GM19397 (cell line): Measurements from ENCODE around the gene EPHB1.
"Not testable (repeated sequence)": the region's sequence is repeated elsewhere in the genome, so short reads cannot be mapped to it uniquely, and the experiment has no call there.

Source experiments
- ATAC-seq: cut with Tn5 transposase; IDR thresholded peaks from one replicate; pipeline ENCODE4 v1.9.1; 2021; ENCODE audit warnings: mild to moderate bottlenecking, moderate library complexity; ENCODE audit not compliant: unreplicated experiment

EPHB1 gene

DNA sequence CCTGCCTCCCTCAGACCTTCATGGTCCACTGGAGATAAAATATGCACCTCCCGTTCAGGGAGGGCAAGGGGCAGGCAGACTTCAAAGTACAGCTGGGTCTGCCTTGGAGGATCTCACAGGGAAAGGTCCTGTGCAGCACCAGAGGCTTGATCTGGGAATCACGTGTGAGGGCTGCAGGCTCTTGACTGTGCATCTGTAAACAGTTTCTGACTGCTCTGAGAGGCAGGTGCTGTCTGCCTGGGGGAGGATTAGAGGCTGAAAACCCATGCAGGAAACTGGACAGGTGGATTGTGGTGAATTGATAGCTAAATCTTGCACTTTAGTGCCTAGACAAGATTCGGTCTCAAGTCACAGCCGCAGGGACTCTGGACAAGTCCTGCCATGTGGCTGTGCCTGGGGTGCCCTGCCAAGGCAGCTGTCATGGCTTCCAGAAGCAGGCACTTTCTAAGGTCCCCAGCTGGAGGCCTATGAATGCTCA lies 239.3 kb downstream of the EPHB1 start:
- ATAC-seq = no peak

DNA sequence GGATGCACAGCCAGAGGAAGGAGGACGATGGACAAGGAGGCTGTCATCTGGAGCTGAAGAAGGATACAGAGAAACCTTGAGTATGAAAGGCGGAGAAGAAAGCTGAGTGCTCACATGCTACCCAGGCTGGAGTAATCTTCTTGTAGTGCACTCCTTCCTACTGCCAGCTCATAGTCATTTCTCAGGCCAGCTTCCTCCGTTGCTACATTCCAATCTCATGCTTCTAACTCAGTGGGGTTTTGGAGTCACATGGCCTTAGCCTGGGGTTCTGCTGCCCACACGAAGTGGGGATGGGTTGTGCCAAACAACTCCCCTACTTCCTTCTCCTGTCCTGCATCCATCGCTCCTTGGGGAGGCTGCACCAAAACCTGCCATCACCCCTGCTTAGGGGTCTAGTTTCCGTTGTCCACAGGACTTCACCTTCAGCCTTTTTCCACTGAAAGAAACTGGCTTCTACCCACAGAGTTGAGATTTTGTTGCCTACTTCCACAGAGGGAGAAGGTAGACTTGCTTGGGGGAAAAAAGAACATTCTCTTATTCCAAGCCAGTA lies 239.9 kb downstream of the EPHB1 start:
- no peak for ATAC-seq

DNA sequence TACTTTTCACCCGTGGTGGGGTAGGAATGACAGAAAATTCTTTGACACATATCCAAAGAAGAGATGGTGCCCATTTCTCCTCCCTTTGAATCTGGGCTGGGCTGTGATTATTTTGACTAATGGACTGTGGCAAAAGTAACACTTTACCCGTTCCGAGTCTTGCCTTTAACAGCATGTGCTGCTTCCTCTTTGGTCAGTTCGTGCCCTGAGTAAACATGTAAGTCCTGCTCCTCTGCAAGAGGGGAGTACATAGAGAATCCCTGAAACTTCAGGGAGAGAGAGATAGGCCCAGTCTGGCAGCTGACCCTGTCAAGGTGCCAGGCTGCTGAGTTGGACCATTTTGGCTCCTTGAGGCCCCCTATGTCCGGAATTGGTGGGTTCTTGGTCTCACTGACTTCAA lies 243.1 kb downstream of the EPHB1 start:
- no peak for ATAC-seq

DNA sequence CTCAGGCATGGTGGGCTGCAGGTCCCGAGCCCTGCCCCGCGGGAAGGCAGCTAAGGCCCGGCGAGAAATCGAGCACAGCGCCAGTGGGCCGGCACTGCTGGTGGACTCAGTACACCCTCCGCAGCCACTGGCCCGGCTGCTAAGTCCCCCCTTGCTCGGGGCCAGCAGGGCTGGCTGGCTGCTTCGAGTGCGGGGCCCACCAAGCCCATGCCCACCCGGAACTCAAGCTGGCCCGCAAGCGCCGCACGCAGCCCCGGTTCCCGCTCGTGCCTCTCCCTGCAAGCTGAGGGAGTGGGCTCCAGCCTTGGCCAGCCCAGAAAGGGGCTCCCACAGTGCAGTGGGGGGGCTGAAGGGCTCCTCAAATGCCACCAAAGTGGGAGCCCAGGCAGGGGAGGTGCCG lies 244.5 kb downstream of the EPHB1 start:
- not testable (repeated sequence) for ATAC-seq

DNA sequence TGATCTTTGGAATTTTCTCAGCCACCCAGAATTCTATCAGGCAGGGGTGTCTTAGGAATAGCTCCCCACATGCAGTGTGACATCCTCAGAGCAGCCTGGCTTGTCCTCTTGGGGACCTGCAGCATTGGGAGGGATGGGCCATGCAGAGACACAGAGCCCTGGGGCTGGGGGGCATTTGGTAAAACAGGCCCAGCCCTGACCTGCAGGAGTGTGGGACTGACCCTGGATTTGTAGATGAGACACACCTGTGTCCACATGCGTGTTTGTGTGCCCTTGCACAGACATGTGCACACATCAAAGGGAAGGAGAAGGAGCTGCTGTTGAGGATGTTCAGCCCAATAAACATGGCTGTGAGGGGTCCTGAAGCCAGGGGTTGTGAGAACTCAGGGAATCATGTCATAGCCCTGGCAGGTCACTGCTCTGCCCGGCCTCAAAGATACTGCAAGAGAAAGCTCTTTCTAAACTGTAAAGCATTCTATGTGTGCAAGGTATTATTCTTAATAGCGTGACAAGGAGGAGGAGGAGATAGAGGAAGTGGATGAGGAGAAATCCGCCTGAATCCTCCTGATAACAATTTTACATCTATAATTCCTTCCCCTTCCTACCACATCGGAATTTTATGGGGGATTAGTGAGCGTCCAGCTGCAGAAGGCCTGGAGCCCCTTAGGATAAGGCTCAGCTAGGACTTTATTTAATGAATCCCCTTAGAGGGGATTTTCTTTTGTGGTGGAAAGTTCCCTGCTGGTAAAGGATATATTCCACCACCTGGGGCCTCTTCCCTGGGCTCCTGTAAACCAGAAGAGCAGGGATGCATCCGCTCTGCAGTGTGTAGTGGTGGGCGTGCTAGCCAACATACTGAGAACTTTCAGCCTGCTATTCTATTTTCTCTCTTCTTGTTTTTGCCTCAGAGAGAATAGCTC lies 245.5 kb downstream of the EPHB1 start:
- no peak for ATAC-seq

DNA sequence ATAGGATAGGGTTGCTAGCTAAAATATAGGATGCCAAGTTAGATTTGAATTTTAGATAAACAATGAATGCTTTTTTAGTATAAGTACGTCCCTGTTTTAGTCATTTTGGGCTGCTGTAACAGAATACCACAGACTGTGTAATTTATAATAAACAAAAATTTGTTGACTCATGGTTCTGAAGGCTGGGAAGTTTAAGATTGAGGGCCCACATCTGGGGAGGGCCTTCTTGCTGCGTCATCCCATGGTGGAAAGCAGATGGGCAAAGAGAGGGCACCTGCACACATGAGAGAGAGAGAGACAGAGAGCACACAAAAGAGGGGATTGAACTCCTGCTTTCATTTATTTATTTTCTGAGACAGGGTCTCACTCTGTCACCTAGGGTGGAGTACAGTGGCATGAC lies 246.5 kb downstream of the EPHB1 start:
- ATAC-seq = no peak

DNA sequence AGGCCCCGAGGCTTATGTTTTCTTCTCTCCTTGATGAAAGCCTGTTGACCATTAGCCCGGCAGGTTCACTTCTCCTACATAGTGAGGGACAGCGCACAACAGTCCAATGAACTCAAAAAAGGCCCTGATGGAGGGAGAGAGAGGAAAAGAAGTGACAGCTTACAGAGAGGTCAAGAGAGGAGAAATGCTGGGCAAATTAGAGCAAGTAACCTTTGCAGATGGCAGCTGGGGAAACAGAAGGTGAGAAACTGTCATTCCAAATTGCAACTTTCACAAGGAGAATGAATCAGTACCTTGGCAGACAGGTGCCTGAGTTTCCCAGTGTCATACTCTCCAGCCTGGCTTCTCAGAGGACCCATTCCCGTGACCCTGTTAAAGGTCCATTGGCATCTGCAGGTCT lies 252.0 kb downstream of the EPHB1 start:
- no peak for ATAC-seq

DNA sequence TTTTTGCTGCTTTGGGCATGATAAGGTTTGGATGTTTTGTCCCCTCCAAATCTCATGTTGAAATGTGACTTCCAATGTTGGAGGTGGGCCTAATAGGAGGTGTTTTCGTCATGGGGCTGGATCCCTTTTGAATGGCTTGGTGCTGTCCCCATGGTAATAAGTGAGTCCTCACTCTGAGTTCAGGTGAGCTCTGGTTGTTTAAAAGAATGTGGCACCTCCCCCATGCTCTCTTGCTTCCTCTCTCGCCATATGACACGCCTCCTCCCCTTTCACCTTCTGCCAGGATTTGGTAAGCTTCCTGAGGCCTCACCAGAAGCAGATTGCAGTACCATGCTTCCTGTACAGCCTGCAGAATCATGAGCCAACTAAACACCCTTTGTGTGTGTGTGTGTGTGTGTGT lies 255.5 kb downstream of the EPHB1 start:
- ATAC-seq = no peak

DNA sequence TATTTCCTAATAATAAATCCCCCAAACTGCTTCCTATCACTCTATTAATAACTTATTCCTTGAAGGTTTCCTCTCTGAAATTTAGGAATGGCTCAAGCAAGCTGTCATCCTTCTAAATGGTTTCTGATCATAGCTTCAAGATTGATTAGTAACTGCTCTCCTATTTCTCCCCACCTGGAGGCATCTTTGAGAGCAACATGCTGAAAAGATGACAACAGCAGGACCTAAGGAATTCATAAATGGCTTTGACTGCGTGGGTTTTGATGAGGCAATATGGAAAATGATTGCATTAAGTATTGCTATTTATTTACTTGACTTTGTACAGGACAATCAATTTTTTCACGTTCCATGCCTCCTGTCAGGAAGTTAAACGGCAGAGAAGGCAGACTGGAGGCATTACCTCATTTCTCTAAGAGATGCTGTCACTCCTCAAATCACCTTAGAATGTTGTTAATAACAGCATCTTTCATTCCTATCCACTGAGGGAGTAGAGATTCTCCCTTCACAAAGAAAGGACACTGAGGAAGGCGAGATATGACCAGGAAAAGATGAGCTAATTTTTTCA lies 256.4 kb downstream of the EPHB1 start:
- ATAC-seq = no peak

DNA sequence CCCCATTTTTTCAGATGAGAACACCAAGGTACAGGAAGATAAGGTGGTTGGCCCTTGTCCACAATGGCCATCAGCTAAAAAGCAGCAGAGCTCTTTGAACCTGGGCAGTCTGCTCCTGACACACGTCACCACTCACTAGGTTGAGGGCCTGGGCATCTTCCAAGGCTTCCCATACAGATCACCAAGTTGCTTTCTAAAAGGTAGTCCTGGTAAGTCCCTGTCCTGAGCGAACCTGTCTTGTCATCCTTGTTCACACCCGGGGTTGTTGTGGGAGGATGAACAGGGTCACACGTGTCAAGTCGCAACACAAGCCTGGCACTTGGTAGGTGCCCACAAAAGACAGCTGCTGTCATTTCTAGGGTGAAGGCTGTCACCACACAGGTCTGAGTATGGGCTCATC lies 260.4 kb downstream of the EPHB1 start:
- no peak for ATAC-seq

DNA sequence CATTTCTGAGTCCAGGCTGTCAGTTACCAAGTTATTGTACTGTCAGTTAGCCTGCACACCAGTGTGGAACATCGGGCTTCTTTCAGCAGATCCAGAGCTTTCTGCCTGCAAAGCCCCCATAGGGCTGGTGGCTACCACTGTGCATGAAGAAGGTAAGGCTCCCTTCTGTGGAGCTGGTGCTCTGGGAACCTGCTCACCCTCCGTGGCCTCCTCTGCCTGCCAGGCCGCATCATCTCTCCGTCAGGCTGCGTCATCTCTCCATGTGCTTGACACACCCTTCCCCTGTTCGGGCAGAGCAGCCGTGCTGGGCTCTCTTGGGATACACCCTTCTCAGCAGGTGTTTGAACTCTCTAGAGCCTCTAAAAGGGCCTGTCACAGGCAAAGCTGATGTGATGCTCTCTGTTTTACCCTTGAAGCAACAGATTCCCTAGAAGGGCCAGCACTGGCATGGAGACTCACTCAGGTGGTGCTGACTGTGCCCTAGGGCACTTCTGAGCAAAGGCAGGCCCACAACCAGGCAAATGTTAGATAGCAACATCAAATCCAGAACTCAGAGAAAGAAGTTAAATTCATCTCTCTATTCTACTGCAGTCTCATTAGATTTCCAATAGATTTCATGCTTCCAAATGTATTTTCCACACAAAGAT lies 261.1 kb downstream of the EPHB1 start:
- ATAC-seq = no peak

DNA sequence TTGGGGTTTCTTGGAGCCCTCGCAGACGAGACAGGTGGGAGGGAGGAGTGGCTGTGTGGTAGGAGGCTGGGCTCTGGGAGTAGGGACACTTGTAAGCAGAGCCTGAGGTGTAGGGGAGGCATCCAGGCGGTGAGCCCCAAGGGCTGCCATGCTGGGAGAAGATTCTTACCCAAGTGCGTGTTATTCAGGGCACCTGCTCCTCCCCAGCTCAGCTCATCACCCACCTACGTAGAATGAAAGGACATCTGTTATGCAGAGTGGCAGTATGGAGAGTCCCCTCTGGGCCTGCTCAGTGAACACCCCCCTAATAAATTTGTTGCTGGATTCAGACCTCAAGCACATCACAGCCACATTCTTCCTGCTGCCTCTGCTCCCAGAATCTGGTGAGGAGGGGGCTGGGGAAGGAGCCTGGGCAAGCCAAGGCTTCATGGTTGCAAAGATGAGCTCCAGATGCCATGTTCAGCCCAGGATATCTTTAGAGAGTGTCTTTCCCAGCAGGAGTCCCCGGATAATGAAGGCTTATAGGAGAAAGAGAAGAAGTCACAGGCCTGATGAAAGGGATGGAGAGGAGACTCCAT lies 261.8 kb downstream of the EPHB1 start:
- no peak for ATAC-seq

DNA sequence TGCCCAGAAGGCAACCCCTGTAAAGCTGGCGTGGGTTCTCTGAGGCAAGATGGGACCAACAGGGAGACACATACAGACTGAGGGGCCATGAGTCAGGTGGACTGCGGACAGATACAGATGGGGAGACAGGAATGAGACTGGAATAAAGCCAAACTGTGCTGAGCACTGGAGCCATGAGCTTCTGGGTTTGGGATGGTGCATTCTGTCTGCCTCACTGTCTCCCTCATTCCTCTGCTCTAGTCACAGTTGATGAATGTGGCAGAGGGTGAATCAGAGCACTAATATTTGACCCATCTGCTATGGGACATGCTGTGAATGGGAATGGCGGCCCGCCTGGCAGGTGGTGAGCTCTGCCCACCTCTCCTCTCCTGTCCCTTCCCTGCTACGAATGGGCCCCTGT lies 262.9 kb downstream of the EPHB1 start:
- ATAC-seq = no peak

DNA sequence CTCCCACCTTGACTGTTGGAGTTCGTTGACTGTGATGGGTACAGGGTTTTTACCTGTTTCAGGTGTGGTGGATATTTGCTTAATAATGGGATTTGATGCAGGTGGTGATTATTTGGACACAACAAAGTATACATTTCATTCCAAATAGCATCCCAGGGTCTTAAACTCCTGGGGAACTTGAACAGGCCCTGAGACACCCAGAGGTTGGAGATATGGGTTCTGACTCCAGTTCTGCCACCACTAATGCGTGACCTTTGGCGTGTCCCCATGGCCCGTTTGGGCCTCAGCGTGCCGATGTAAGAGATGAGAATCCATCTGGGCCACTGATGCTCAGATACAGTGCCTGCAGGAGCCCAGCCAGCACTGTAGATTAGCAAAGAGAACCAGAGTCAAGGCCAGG lies 264.5 kb downstream of the EPHB1 start:
- ATAC-seq = no peak

DNA sequence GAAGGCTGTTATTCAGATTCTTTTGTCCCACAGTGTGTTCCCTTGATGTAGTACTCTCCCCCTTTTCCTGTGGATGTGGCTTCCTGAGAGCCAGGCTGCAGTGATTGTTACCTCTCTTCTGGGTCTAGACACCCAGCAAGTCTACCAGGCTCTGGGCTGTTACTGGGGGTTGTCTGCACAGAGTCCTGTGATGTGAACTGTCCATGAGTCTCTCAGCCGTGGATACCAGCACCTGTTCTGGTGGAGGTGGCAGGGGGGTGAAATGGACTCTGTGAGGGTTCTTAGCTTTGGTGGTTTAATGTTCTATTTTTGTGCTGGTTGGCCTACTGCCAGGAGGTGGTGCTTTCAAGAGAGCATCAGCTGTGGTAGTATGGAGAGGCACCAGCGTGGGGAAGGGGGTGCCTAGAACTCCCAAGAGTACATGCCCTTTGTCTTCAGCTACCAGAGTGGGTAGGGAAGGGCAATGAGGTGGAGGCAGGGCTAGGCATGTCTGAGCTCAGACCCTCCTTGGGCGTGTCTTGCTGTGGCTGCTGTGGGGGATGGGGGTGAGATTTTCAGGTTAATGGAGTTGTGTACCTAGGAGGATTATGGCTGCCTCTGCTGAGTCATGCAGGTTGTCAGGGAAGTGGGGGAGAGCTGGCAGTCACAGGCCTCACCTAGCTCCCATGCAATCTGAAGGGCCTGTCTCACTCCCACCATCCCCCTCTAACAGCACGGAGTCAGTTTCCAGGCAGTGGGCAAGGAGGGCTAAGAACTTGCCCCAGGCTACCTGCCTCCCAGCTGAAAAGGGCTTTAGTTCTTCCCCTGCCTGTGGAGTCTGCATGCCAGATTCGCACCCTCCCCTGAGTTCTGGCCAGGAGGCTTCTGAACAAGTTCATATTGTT lies 272.0 kb downstream of the EPHB1 start:
- ATAC-seq = not testable (repeated sequence)

DNA sequence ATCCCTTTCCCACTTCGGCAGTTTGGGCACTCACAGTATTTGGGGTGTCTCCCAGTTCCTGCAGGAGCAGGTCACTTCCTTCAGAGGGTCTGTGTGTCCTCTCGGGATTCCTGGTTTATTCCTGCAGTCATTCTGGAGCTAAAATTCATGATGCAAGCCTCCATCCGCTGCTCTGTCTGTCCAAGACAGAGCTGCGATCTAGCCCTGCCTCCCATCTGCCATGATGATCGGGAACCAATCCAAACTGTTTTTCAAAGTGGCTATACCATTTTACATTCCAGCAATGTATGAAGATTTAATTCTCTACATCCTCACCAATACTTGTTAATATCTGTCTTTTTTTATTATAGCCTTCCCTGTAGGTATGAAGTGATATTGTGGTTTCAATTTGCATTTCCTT lies 273.0 kb downstream of the EPHB1 start:
- ATAC-seq = no peak

DNA sequence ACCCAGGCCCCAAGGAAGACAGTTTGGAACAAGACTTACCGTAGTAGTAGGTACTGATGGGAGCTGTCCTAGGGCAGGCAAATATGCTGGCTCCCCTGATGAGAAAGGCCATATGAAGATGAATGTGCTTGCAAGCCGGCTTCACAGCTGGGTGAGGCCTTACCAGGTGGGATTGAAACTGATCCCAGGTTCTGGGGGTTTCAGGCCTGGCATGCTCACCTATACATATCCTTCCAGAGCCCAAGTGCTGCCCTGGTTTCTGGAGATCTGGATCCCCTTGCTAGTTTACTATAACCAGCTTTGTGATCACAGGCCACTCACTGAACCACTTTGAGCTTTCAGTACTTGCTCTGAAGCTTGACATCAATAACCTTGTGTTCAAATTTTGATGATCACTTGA lies 274.3 kb downstream of the EPHB1 start:
- ATAC-seq = no peak

DNA sequence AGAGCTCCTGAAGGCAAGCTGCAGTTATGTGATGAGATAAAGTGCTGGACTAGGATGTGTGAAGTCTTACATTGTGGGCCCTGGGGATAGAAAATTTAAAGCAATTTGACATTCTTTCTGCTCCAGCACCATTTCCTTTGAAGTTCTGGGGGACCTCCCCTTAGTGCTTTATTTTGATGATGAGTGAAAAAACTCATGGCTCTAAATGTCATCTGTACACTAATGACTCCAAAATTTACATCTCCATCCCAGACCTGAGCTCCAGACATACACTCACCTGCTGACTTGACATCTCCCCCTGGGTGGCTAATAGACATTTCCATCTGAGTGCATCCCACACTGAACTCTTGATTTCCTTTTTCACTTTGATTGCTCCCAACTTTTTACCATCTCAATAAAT lies 276.4 kb downstream of the EPHB1 start:
- ATAC-seq = no peak

DNA sequence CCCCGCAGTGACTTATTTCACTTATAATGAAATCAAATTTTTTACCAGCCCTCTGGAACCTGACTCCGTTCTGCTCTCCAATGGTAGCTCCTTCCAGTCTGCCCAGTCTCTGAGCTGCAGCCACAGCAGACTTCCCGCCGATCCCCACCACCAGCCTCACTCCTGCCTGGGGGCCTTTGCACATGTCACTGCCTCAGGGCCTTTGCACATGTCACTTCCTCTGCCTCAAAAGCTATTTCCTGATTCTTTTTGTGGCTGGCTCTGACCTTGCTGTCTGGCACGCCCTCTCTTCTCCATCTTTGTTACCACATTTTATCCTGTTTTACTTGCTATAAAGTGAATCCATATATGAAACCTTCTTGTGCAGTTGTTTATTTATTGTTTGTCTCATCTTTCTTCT lies 277.4 kb downstream of the EPHB1 start:
- ATAC-seq = no peak

DNA sequence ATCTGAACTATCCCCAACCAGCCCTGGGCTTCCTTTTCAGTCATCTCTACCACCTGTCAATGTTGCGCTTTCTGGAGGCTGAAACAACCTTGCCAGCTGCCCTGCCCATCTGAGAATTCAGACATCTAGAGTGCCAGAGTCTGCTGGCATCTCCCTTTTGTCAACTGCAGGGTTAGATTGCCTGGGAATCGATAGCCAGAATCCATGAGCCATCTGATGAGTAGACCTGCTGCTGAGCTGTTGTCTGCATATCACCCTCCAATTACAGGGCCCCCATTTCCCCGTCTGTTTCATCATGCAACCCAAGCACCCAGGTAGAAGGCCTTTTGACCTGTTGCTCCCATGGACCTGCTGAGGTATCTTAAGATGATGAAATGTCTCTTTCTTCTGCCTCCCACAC lies 280.1 kb downstream of the EPHB1 start:
- ATAC-seq = no peak
